ENCODE data around the gene MT1M.
"Not testable (repeated sequence)": the region's sequence is repeated elsewhere in the genome, so short reads cannot be mapped to it uniquely, and the experiment has no call there.

The MT1M gene

GRCh38 chr16:56669840-56670619 lies 37.6 kb downstream of the MT1M start:
- no peak overlapping the region for H3K27ac ChIP-seq (ENCODE audit: low read depth, low read length)
- peak overlapping the region; percentile 63 for H3K9ac ChIP-seq (ENCODE audit: low read length)
- H3K4me3 ChIP-seq (ENCODE audit: low read depth, low read length), result peak overlapping the region; percentile 49
- H3K27me3 ChIP-seq (ENCODE audit: control insufficient read depth, insufficient read depth, low read length), result peaks cover 89% of the 10 kb centered on the region
- peaks cover 41% of the 10 kb centered on the region for H3K4me1 ChIP-seq (ENCODE audit: control insufficient read depth, insufficient read depth, low read length)
- H3K36me3 ChIP-seq (ENCODE audit: control insufficient read depth, insufficient read depth, low read length), result no peaks in the 10 kb centered on the region
- H3K9me3 ChIP-seq (ENCODE audit: control insufficient read depth, insufficient read depth, low read depth, low read length), result no peaks in the 10 kb centered on the region

DNA sequence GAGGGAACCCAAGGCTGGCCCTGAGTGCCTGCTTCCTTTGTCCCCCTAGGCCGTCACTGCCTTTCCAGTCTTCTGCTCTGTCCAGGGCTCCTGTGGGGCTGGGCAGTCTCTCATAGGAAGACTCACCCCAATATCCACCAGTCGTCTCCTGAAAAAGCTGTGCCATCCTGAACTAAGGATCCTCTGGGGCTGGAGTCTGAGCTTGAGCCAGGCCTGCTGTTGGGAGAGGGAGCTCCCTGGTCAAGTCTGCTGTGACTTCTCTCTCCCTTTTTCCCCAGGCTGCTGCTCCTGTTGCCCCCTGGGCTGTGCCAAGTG lies 38.1 kb downstream of the MT1M start:
- H3K27me3 ChIP-seq (ENCODE audit: control insufficient read depth, insufficient read depth, low read length), result peaks cover 88% of the 10 kb centered on the region

GRCh38 chr16:56671691-56672090 lies 39.2 kb downstream of the MT1M start:
- H3K4me3 ChIP-seq (ENCODE audit: low read depth, low read length); H3K9me3 ChIP-seq (ENCODE audit: control insufficient read depth, insufficient read depth, low read depth, low read length); H3K27ac ChIP-seq (ENCODE audit: low read depth, low read length); H3K36me3 ChIP-seq (ENCODE audit: control insufficient read depth, insufficient read depth, low read length); H3K9ac ChIP-seq (ENCODE audit: low read length): not testable (repeated sequence)
- peaks cover 85% of the 10 kb centered on the region for H3K27me3 ChIP-seq (ENCODE audit: control insufficient read depth, insufficient read depth, low read length)
- peaks cover 52% of the 10 kb centered on the region for H3K4me1 ChIP-seq (ENCODE audit: control insufficient read depth, insufficient read depth, low read length)

More for the DNA sequence above, 38.1 kb downstream of the MT1M start:
- Histone ChIP-seq H3K9ac (ENCODE audit: low read length) (no peak overlapping the region), H3K4me1 (ENCODE audit: control insufficient read depth, insufficient read depth, low read length) (peaks cover 46% of the 10 kb centered on the region), H3K4me3 (ENCODE audit: low read depth, low read length) (no peak overlapping the region), H3K9me3 (ENCODE audit: control insufficient read depth, insufficient read depth, low read depth, low read length) (no peaks in the 10 kb centered on the region), H3K36me3 (ENCODE audit: control insufficient read depth, insufficient read depth, low read length) (no peaks in the 10 kb centered on the region), H3K27ac (ENCODE audit: low read depth, low read length) (no peak overlapping the region)

DNA sequence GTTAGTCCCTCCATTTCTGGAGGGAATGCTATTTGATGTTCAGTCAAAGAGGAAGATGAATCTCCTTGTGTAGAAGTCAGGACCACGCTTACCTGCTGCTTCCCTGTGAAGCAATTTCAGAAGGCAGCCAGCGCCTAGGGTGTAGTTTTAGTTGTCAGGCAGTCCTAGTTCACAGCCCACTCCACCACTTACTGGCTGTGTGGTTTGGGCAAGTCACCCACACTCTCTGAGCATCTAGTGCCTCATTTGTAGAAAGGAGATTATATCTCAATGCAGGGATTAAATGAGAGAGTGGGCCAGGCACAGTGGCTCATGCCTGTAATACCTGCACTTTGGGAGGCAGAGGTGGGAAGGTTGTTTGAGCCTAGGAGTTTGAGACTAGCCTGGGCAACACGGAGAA lies 39.7 kb downstream of the MT1M start:
- Histone ChIP-seq H3K4me1 (ENCODE audit: control insufficient read depth, insufficient read depth, low read length) (peaks cover 57% of the 10 kb centered on the region), H3K27me3 (ENCODE audit: control insufficient read depth, insufficient read depth, low read length) (peaks cover 85% of the 10 kb centered on the region)
- H3K36me3 ChIP-seq (ENCODE audit: control insufficient read depth, insufficient read depth, low read length); H3K27ac ChIP-seq (ENCODE audit: low read depth, low read length); H3K4me3 ChIP-seq (ENCODE audit: low read depth, low read length); H3K9ac ChIP-seq (ENCODE audit: low read length); H3K9me3 ChIP-seq (ENCODE audit: control insufficient read depth, insufficient read depth, low read depth, low read length): not testable (repeated sequence)

GRCh38 chr16:56672761-56673536 lies 40.5 kb downstream of the MT1M start:
- Histone ChIP-seq H3K27ac (ENCODE audit: low read depth, low read length) (no peak overlapping the region), H3K27me3 (ENCODE audit: control insufficient read depth, insufficient read depth, low read length) (peaks cover 85% of the 10 kb centered on the region), H3K9ac (ENCODE audit: low read length) (no peak overlapping the region)

GRCh38 chr16:56673921-56674320 lies 41.5 kb downstream of the MT1M start:
- H3K9me3 ChIP-seq (ENCODE audit: control insufficient read depth, insufficient read depth, low read depth, low read length), result no peaks in the 10 kb centered on the region
- H3K4me1 ChIP-seq (ENCODE audit: control insufficient read depth, insufficient read depth, low read length), result peaks cover 45% of the 10 kb centered on the region
- peak overlapping the region; percentile 68; the same call in 1 of the 2 replicates for H3K27ac ChIP-seq (ENCODE audit: low read depth, low read length)
- peak overlapping the region; percentile 82 for H3K9ac ChIP-seq (ENCODE audit: low read length)
- H3K27me3 ChIP-seq (ENCODE audit: control insufficient read depth, insufficient read depth, low read length), result peaks cover 75% of the 10 kb centered on the region
- H3K4me3 ChIP-seq (ENCODE audit: low read depth, low read length), result no peak overlapping the region
- no peaks in the 10 kb centered on the region for H3K36me3 ChIP-seq (ENCODE audit: control insufficient read depth, insufficient read depth, low read length)

More at GRCh38 chr16:56672761-56673536, 40.5 kb downstream of the MT1M start:
- Histone ChIP-seq H3K4me1 (ENCODE audit: control insufficient read depth, insufficient read depth, low read length) (peaks cover 54% of the 10 kb centered on the region), H3K9me3 (ENCODE audit: control insufficient read depth, insufficient read depth, low read depth, low read length) (no peaks in the 10 kb centered on the region), H3K4me3 (ENCODE audit: low read depth, low read length) (no peak overlapping the region), H3K36me3 (ENCODE audit: control insufficient read depth, insufficient read depth, low read length) (no peaks in the 10 kb centered on the region)

GRCh38 chr16:56674570-56674969 lies 42.1 kb downstream of the MT1M start:
- Histone ChIP-seq H3K4me1 (ENCODE audit: control insufficient read depth, insufficient read depth, low read length) (peaks cover 41% of the 10 kb centered on the region), H3K9ac (ENCODE audit: low read length) (peak overlapping the region; percentile 89), H3K27me3 (ENCODE audit: control insufficient read depth, insufficient read depth, low read length) (peaks cover 68% of the 10 kb centered on the region), H3K27ac (ENCODE audit: low read depth, low read length) (peak overlapping the region; percentile 68; the same call in 1 of the 2 replicates)
- not testable (repeated sequence) for H3K4me3 ChIP-seq (ENCODE audit: low read depth, low read length); H3K36me3 ChIP-seq (ENCODE audit: control insufficient read depth, insufficient read depth, low read length); H3K9me3 ChIP-seq (ENCODE audit: control insufficient read depth, insufficient read depth, low read depth, low read length)

- Histone ChIP-seq H3K4me1 (ENCODE audit: control insufficient read depth, insufficient read depth, low read length) (peaks cover 30% of the 10 kb centered on the region), H3K27me3 (ENCODE audit: control insufficient read depth, insufficient read depth, low read length) (peaks cover 57% of the 10 kb centered on the region), H3K9me3 (ENCODE audit: control insufficient read depth, insufficient read depth, low read depth, low read length) (no peaks in the 10 kb centered on the region), H3K36me3 (ENCODE audit: control insufficient read depth, insufficient read depth, low read length) (no peaks in the 10 kb centered on the region), H3K4me3 (ENCODE audit: low read depth, low read length) (peak overlapping the region; percentile 73), H3K27ac (ENCODE audit: low read depth, low read length) (peak overlapping the region; percentile 59; the same call in 1 of the 2 replicates), H3K9ac (ENCODE audit: low read length) (peak overlapping the region; percentile 89)
These were observed 43.3 kb downstream of the MT1M start for GRCh38 chr16:56675685-56676210.

DNA sequence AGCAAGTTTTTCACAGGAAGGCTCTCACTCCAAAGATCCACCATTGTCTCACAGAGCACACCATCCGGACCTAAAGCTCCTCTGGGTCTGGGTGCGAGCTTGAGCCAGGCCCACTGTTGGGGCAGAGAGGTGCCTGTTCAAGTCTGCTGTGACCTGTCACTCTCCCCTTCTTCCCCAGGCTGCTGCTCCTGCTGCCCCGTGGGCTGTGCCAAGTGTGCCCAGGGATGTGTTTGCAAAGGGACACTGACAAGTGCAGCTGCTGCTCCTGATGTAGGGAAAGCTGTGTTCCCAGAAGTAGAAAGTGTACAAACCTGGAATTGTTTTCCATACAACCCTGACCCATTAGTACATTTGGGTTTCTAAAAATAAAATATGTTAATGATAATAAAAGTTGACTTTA lies 45.0 kb downstream of the MT1M start:
- Histone ChIP-seq H3K9me3 (ENCODE audit: control insufficient read depth, insufficient read depth, low read depth, low read length) (no peaks in the 10 kb centered on the region), H3K9ac (ENCODE audit: low read length) (no peak overlapping the region), H3K27me3 (ENCODE audit: control insufficient read depth, insufficient read depth, low read length) (peaks cover 54% of the 10 kb centered on the region), H3K27ac (ENCODE audit: low read depth, low read length) (no peak overlapping the region), H3K4me1 (ENCODE audit: control insufficient read depth, insufficient read depth, low read length) (peaks cover 38% of the 10 kb centered on the region), H3K36me3 (ENCODE audit: control insufficient read depth, insufficient read depth, low read length) (no peaks in the 10 kb centered on the region), H3K4me3 (ENCODE audit: low read depth, low read length) (no peak overlapping the region)

GRCh38 chr16:56679078-56679730 lies 46.7 kb downstream of the MT1M start:
- H3K27me3 ChIP-seq (ENCODE audit: control insufficient read depth, insufficient read depth, low read length), result peaks cover 45% of the 10 kb centered on the region
- H3K36me3 ChIP-seq (ENCODE audit: control insufficient read depth, insufficient read depth, low read length), result peaks cover 8% of the 10 kb centered on the region; the same call in 1 of the 2 replicates
- no peak overlapping the region for H3K27ac ChIP-seq (ENCODE audit: low read depth, low read length)
- H3K9ac ChIP-seq (ENCODE audit: low read length), result no peak overlapping the region
- H3K4me1 ChIP-seq (ENCODE audit: control insufficient read depth, insufficient read depth, low read length), result peaks cover 45% of the 10 kb centered on the region
- no peaks in the 10 kb centered on the region for H3K9me3 ChIP-seq (ENCODE audit: control insufficient read depth, insufficient read depth, low read depth, low read length)
- no peak overlapping the region for H3K4me3 ChIP-seq (ENCODE audit: low read depth, low read length)

Measured in HUES6 (cell line).